Aorta (tissue), 5 donors: ENCODE results near the gene TEAD1. TPM values are rescaled to one million over a fixed set of nuclear protein-coding genes. Genes with fewer than 3 reads are reported as not detected.

Source experiments
- ATAC-seq: fragments of 200-7000 bp; cut with Tn5 transposase; one replicate; pipeline ENCODE4 v1.9.1; 2022; ENCODE audit warnings: moderate library complexity; ENCODE audit not compliant: low FRiP score
- DNase-seq, 2 donors: peaks; one replicate each; pipeline ENCODE4 v3.0.0-alpha.2; 2020
- H3K27ac ChIP-seq, 2 donors: one replicate each; pipeline ENCODE4 v1.5.1; 2013; ENCODE audit warnings: low read length in 2 of 2, mild to moderate bottlenecking in 2 of 2, moderate library complexity in 2 of 2, control low read depth in 1 of 2, inconsistent platforms in 1 of 2, low read depth in 1 of 2
- H3K27me3 ChIP-seq, 2 donors: one replicate each; pipeline ENCODE4 v1.6.1; 2013; ENCODE audit warnings: control low read depth in 1 of 2, low read length in 1 of 2, mild to moderate bottlenecking in 1 of 2, moderate library complexity in 1 of 2; ENCODE audit not compliant: insufficient read depth in 2 of 2, control insufficient read depth in 1 of 2
- H3K36me3 ChIP-seq, 2 donors: one replicate each; pipeline ENCODE4 v1.6.1; 2013; ENCODE audit warnings: control low read depth in 1 of 2, low read length in 1 of 2, mild to moderate bottlenecking in 1 of 2; ENCODE audit not compliant: insufficient read depth in 2 of 2, control insufficient read depth in 1 of 2
- H3K4me1 ChIP-seq, 2 donors: one replicate each; pipeline ENCODE4 v1.6.1; 2013; ENCODE audit warnings: low read length in 2 of 2, control low read depth in 1 of 2, mild to moderate bottlenecking in 1 of 2, moderate library complexity in 1 of 2; ENCODE audit not compliant: insufficient read depth in 2 of 2, control insufficient read depth in 1 of 2
- H3K4me3 ChIP-seq, 2 donors: one replicate each; pipeline ENCODE4 v1.5.1; 2013; ENCODE audit warnings: low read length in 2 of 2, control low read depth in 1 of 2, mild to moderate bottlenecking in 1 of 2
- H3K9me3 ChIP-seq: one replicate; pipeline ENCODE4 v1.6.1; 2013; ENCODE audit warnings: mild to moderate bottlenecking, low read length; ENCODE audit not compliant: control insufficient read depth
- WGBS, 2 donors: extraction: QIAGEN DNeasy Blood & Tissue Kit; methylation state at CpG; one replicate each; pipeline ENCODE4 v1.1.7; 2013; 5-methylcytosine and 5-hydroxymethylcytosine counted together
- intact Hi-C, 2 donors: fragments of 100-400 bp; cut with DNase I; formaldehyde crosslinking; loops; one replicate each; pipeline versions ENCODE4 v1.14.2 to v1.15.0; 2022
- polyA plus RNA-seq, 2 donors: library from polyadenylated mRNA; stranded (reverse); fragments of 200-250 nt; gene quantifications; one replicate each; pipeline ENCODE4 v1.2.3, GENCODE V29; 2013
- total RNA-seq, 2 donors: library from RNA; stranded (reverse); fragmentation: NEBNext Ultra II Directional; extraction: Animal tissue kit (Norgen Biotek cat#: 25700); gene quantifications; one replicate each; pipeline ENCODE4 v1.2.1, GENCODE V29; 2021
- donor health status: healthy with polysubstance abuse.
- donor health status: Bipolar disorder and iron deficiency.
- donor health status: DM: no; HTN: no; CAD: no.
- donor health status: DM: no; HTN: no; CAD: no.
- donor health status: DM: yes; HTN: yes; CAD: no.

Gene TEAD1
- total and polyA plus RNA-seq, 4 donors = 10.8 to 64.9 (median 34.3) TPM

DNA sequence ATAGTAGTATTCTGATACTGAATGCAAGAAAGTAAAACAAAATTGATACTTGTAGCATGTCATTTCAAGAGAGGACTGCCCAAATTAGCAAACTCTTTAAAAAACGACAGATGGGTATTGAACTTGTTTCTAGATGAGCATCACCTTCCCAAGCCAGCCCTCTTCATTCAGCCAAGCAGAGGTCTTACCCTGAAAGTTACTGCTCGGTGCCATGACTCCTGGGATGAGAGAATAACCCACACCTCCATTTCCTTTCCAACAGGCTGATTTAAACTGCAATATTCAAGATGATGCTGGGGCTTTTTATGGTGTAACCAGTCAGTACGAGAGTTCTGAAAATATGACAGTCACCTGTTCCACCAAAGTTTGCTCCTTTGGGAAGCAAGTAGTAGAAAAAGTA is 250.4 kb downstream of the TEAD1 start:
- 94% methylated on average over 3 of the region's 3 CpGs for WGBS, 2 donors

DNA sequence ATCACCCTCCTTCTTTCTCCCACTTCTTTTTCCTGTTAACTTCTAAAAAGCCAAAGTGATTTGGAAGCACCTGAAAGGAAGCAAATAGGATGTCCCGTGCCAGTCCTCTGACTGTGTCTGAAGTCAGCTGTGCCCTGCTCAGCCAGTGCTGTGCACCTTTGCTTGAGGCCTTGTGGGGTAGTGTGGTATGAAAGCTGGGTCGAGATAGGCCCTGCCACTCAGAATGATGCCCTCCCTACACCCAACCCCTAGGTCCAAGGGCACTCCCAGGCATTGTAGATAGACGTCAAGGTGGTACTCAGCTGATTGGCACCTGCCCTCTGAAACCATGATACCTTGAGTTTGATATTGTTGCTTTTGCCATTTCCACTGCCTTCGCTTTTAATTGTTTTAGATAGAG is 251.3 kb downstream of the TEAD1 start:
- Histone ChIP-seq H3K9me3 (no peaks in the 10 kb centered on the region), H3K36me3 (no peaks in the 10 kb centered on the region), H3K4me3 (no peak overlapping the region), H3K27me3 (no peaks in the 10 kb centered on the region), H3K27ac (no peak overlapping the region), H3K4me1 (no peaks in the 10 kb centered on the region)
- intact Hi-C loops = no loop called here
- DNase-seq (no peak), ATAC-seq (no peak)
- 73% methylated on average over 4 of the region's 4 CpGs for WGBS, 2 donors

More for the DNA sequence above, 250.4 kb downstream of the TEAD1 start:
- DNase-seq (no peak), ATAC-seq (no peak)
- no peaks in the 10 kb centered on the region for H3K36me3 ChIP-seq
- intact Hi-C loops = no loop called here
- H3K9me3 ChIP-seq = no peaks in the 10 kb centered on the region
- H3K4me3 ChIP-seq = no peak overlapping the region
- no peaks in the 10 kb centered on the region for H3K27me3 ChIP-seq
- H3K4me1 ChIP-seq = no peaks in the 10 kb centered on the region
- no peak overlapping the region for H3K27ac ChIP-seq

DNA sequence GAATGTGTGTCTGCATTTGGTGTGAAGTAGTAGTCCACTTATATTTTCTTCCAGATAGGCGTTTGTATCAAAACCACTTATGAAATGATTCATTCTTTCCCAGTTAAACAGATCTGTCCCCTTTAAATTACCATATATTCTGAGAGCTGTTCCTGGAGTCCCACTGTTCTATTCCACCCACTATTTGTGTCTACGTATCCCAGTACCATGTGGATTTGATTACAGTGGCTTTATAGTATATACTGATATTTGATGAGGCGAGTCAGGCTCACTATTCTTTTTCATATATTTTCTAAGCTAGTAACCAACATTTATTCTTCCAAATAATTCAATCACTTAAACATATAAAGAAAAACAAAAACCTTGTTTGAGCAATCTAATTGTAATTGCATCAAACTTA is 253.0 kb downstream of the TEAD1 start:
- WGBS, 2 donors = 79 to 82% methylated on average over 3 of the region's 3 CpGs
- H3K4me1 ChIP-seq = no peaks in the 10 kb centered on the region
- H3K4me3 ChIP-seq = no peak overlapping the region
- H3K9me3 ChIP-seq = no peaks in the 10 kb centered on the region
- no peaks in the 10 kb centered on the region for H3K27me3 ChIP-seq
- DNase-seq = no peak
- no peak overlapping the region for H3K27ac ChIP-seq
- intact Hi-C loops = no loop called here
- no peaks in the 10 kb centered on the region for H3K36me3 ChIP-seq
- ATAC-seq = no peak

DNA sequence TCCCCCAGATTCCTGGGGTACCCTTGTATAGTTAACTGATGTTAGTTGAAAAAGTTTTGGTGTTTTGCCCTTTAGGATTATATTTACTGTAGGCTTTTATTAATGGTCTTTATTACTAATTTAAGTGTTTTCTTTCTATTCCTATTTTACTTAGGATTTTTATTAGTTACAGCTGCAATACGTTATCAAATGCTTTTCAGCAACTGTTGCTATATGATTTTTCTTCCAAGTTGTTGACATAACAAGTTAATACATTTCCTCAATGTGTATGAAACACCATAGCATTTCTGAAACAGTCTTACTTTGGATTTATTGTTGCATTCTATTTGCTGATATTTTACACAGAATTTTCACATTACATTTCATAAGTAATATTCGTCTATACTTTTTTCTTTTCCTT is 253.7 kb downstream of the TEAD1 start:
- ATAC-seq = no peak
- no peaks in the 10 kb centered on the region for H3K4me1 ChIP-seq
- H3K9me3 ChIP-seq = no peaks in the 10 kb centered on the region
- no peak overlapping the region for H3K4me3 ChIP-seq
- intact Hi-C loops = no loop called here
- DNase-seq = no peak
- WGBS, 2 donors = 91% methylated on average over 2 of the region's 2 CpGs
- no peaks in the 10 kb centered on the region for H3K27me3 ChIP-seq
- no peaks in the 10 kb centered on the region for H3K36me3 ChIP-seq
- no peak overlapping the region for H3K27ac ChIP-seq

DNA sequence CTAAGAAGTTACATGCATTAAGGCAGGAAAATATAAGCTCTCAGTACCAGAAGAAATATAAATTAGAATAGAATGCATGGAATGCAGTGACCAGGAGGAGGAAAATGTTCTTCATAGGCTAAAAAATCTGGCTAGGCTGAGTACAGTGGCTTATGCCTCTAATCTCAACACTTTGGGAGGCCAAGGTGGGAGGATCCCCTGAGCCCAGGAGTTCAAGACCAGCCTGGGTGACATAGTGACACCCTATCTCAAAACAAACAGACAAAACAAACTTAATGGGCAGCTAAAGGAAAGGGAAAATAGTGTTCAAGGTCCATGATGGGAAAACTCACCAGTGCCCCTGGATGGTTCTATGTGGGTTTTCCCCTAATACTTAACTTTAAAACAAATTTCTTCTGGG is 256.6 kb downstream of the TEAD1 start:
- H3K27me3 ChIP-seq = no peaks in the 10 kb centered on the region
- no peak for ATAC-seq
- no peaks in the 10 kb centered on the region for H3K9me3 ChIP-seq
- H3K4me1 ChIP-seq = no peaks in the 10 kb centered on the region
- H3K4me3 ChIP-seq = no peak overlapping the region
- DNase-seq = no peak
- H3K27ac ChIP-seq = no peak overlapping the region
- H3K36me3 ChIP-seq = no peaks in the 10 kb centered on the region
- intact Hi-C loops = no loop called here

DNA sequence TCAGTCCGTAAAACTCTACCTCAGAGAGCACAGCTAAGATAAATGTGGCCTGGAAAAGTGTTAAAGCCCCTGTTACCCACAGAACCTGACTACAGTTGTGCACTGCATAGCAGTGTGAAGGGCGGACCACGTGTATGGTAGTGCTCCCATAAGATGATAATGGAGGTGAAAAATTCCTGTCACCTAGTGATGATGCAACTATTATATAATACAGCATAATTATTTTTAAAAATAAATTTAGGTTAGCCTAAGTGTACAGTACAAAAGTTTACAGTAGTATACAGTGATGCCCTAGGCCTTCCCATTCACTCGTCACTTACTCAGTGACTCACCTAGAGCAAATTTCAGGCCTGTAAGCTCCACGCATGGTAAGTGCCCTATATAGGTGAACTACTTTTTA is 258.3 kb downstream of the TEAD1 start:
- intact Hi-C loops = no loop called here
- 96% methylated on average over 5 of the region's 5 CpGs for WGBS, 2 donors
- Histone ChIP-seq H3K4me1 (no peaks in the 10 kb centered on the region), H3K27me3 (no peaks in the 10 kb centered on the region), H3K4me3 (no peak overlapping the region), H3K36me3 (no peaks in the 10 kb centered on the region), H3K27ac (no peak overlapping the region), H3K9me3 (no peaks in the 10 kb centered on the region)
- ATAC-seq (no peak), DNase-seq (no peak)

DNA sequence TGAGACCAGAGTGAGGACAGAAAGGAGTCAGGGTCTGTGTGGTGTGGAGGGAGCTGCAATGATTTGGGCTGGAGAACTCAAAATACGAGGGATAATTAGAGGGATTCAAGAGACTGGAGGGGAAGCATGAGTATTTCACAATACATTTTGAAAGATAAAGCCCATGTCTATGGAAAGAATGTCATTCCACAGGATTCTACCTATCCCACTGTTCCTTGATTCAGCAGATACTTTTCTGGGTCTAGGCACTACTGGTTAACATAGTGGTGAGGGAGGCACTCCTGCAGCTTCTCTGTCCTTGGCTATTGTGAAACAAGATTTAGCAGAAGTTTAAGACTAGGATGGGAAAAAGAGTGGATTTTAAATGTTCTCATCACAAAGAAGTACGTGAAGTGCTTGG is 262.0 kb downstream of the TEAD1 start:
- Histone ChIP-seq H3K27ac (no peak overlapping the region), H3K36me3 (peaks cover 0 to 6% of the 10 kb centered on the region in 2 donors), H3K4me3 (no peak overlapping the region), H3K9me3 (no peaks in the 10 kb centered on the region), H3K4me1 (no peaks in the 10 kb centered on the region), H3K27me3 (no peaks in the 10 kb centered on the region)
- ATAC-seq (no peak), DNase-seq (no peak)
- intact Hi-C loops = no loop called here
- WGBS, 2 donors = 96 to 98% methylated on average over 2 of the region's 2 CpGs

DNA sequence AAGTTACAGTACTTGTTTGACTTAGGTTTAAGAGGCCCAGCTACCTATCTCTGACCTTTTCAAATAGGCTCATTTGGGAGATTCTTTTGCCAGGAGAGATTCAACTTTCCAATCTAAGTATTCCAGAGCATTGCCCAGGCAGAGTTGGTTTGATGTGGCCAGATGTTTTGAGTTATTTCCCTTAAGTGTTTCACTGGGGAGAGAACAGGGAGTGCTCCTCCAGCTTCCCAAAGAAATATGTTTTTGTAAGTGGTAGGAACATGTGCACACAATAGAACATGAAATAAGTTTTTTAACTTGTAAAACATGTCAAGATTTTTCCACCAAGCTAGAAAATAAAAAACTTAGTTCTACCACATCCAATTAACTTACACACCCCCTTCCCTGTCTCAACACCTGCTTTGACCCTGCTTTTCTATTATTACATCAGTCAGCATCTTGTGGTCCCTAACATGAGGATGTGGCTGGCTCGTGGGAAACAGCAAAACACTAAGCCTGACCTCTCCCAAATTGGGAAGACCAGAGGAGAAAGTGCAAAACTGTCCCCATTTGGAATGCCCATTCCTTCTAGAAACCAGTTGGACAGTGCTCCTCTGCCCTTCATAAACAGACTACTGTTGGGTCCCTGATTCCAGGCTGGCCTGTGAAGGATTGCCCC is 264.5 kb downstream of the TEAD1 start:
- H3K4me3 ChIP-seq = no peak overlapping the region
- no peak overlapping the region for H3K27ac ChIP-seq
- 89 to 94% methylated on average over 1 of the region's 1 CpG for WGBS, 2 donors
- peaks cover 0 to 8% of the 10 kb centered on the region in 2 donors for H3K36me3 ChIP-seq
- no peaks in the 10 kb centered on the region for H3K9me3 ChIP-seq
- H3K27me3 ChIP-seq = no peaks in the 10 kb centered on the region
- DNase-seq (no peak), ATAC-seq (no peak)
- no peaks in the 10 kb centered on the region for H3K4me1 ChIP-seq
- intact Hi-C loops = no loop called here

DNA sequence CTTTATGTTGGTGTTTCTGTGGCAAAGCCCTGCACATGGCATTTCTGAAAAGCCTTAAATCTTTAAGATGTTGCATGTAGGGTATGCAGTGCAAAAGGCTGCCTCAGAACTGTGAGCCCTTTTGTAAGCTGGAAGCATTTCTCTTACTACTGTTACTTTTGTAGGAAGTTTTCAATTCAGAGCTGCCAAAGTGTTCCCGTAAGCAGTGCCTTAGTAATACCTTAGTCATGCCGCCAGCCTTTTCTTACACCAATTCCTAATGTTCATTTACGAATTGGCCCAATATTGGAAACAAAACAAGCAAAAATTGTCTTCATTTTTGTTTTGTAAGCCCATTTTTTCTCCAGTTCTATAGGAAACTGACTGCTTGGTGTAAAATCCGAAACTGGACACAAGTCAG is 267.4 kb downstream of the TEAD1 start:
- intact Hi-C loops = no loop called here
- WGBS, 2 donors = 97% methylated on average over 4 of the region's 4 CpGs
- no peak for ATAC-seq
- DNase-seq = no peak
- Histone ChIP-seq H3K9me3 (peaks cover 1% of the 10 kb centered on the region), H3K27ac (no peak overlapping the region), H3K4me1 (no peaks in the 10 kb centered on the region), H3K36me3 (peaks cover 3 to 10% of the 10 kb centered on the region in 2 donors), H3K4me3 (no peak overlapping the region), H3K27me3 (no peaks in the 10 kb centered on the region)
